ENCODE results near the gene EDAR.

The EDAR gene

DNA sequence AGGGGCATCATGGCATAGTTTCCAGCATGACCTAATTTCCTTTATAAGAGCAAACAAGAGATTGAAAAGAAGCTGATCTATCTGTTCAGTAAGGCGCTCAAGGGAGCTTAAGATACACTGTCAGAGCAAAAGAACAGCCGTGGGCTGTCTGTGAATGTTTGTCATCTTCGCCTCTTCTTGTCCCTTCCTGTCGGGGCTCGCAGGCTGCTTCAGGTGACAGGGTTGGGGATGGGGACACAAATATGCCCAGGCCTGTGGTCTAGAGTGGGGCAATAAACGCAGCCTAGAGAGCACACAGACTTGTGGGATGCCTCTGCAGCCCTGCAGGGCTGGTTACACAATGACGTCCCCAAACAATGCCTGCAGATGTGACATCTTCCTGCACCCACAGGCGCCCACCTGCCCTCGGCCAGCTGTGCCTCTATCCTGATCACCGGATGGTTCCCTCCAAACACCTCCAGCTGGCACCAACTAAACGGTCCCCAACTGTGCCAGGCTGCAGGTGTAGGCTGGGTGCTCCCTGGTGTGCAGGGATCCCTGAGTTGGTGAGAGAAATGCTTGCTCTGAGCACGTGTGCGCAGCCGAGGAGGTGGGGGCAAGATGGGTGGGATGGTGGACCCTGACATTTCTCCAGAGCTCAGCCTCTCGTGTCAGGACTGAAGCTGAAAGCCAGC lies 72.8 kb downstream of the EDAR start:
- no peak overlapping the region for H3K27ac ChIP-seq
- TF ChIP-seq CTCF (IDR thresholded peaks at IDR 0.05) = no peak
- no peak for TF ChIP-seq ZFX (IDR thresholded peaks at IDR 0.05; ENCODE audit: borderline replicate concordance)

GRCh38 chr2:108912629-108912902 lies 76.5 kb downstream of the EDAR start:
- no peak for TF ChIP-seq ZFX (IDR thresholded peaks at IDR 0.05; ENCODE audit: borderline replicate concordance)
- no peak for TF ChIP-seq CTCF (IDR thresholded peaks at IDR 0.05)
- H3K27ac ChIP-seq = no peak overlapping the region

GRCh38 chr2:108911807-108912628 lies 77.0 kb downstream of the EDAR start:
- TF ChIP-seq ZFX (IDR thresholded peaks at IDR 0.05; ENCODE audit: borderline replicate concordance) = no peak
- TF ChIP-seq CTCF (IDR thresholded peaks at IDR 0.05) = no peak
- H3K27ac ChIP-seq = no peak overlapping the region

DNA sequence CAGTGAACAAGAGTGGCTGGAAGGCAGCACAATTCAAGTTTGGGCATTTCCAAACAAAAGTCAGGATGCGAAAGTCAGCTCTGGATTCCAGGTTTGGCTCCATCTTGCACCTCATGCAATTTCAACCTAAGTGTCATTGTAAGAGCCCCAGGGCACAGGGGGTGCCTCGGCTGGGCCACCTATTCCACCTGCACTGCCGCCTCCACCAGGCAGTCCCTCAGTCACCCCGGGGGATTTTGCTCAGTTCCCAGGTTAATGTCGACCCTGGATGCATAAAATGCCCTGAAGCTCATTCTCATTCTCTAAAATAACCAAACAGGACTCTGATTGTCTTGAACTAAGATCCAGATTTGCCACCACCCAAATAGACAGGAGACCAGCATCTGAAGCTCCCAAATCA lies 77.6 kb downstream of the EDAR start:
- TF ChIP-seq CTCF (IDR thresholded peaks at IDR 0.05) = no peak
- no peak for TF ChIP-seq ZFX (IDR thresholded peaks at IDR 0.05; ENCODE audit: borderline replicate concordance)
- no peak overlapping the region for H3K27ac ChIP-seq

DNA sequence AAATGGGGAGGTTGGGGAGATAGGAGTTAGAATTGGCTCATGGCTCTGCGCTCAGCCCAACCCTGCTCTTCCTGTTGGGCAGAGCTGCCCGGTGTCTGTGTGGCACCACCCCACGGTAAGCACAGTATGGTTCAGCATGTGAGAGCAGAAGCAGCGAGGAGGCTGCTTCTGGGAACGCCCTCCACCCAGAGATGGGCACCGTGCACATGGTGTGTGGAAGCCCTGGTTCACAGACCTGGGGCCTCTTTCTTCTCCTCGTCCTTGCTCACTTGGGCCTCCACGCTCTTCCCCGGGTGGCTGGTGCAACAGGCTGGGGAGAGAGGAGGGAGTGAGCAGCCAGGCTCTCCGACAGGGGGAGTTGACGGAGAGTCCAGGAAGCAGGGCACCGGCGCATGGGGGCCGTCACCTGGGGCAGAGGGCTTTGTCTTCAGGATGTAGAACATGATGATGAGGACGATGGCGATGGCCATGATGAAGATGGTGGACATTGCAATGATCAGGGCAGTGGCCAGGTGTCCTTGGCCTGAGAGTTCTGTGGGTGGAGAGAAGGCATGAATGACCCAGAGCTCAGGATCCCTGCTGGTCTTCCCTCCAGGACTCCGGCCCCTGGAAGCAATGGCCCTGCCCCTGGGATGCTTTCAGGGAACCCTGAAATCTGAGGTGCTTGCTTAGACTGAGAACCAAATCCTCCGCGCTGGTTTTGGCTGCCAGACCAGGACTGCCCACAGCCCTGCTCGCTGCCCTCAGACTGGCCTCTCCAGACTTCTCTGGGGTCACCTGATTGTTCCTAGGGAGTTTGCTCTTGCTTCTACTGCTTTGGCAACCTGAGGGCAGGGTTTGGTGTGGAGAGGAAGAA lies 78.3 kb downstream of the EDAR start:
- TF ChIP-seq ZFX (IDR thresholded peaks at IDR 0.05; ENCODE audit: borderline replicate concordance) = no peak
- no peak for TF ChIP-seq CTCF (IDR thresholded peaks at IDR 0.05)
- H3K27ac ChIP-seq = no peak overlapping the region

- H3K27ac ChIP-seq = no peak overlapping the region
- TF ChIP-seq ZFX (IDR thresholded peaks at IDR 0.05; ENCODE audit: borderline replicate concordance) (no peak), CTCF (IDR thresholded peaks at IDR 0.05) (no peak)
Measured at GRCh38 chr2:108910011-108910431, 79.0 kb downstream of the EDAR start.

Measured in 22Rv1 (cell line).